Measurements from ENCODE around the gene TEPSIN.
"Not testable (repeated sequence)": the region's sequence is repeated elsewhere in the genome, so short reads cannot be mapped to it uniquely, and the experiment has no call there.

Gene TEPSIN

DNA sequence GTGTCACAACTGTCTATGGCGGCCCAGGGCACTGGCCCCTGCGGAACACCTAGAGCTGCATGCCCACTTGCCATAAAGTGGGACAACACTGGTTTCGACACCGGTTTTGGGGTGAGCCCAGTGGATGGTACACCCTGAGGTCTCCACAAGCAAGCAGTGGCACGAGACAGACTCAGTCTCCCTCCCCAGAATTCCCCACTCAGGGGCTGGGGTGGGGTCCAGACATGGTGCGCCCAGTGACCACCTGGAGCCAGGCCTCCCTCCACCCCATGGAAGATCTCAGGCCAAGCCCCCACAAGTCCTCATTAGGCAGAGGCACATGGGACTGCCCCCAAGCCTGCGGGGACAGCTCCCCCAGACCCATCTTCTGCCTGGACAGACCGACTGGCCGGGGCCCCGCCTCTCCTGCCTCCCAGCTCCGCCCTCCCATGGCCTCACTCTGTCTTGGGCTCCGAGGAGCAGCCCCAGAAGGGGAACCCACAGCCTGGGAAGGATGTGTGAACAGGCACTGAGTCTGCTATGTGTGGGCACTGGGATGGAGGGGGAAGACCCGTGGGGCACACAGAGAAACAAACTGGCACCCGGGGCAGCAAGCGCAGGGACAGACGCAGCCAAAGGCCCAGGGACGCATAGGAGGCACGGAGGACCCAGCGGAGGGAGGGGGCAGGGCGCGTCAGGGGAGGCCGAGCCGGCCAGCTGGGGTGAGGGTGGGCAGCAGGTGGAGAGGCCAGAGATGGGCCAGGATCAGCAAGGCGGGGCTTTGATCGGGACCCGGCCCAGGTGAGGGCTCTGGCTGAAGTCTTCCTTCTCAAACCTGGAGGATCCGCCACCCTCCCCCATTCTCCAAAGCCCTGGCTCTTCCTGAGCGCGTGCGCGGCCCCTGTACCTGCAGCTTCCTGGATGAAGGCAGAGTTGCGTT lies 2.8 kb downstream of the TEPSIN start:
- no peak for DNase-seq
- no peak for ATAC-seq

GRCh38 chr17:81234940-81235821 lies 3.7 kb downstream of the TEPSIN start:
- DNase-seq (no peak), ATAC-seq (no peak)

- no peak for DNase-seq
- ATAC-seq, result no peak
Observed at GRCh38 chr17:81234506-81234855, 4.4 kb downstream of the TEPSIN start.

- DNase-seq, result no peak
- ATAC-seq, result no peak
Observed at GRCh38 chr17:81233811-81234505, 4.9 kb downstream of the TEPSIN start.

GRCh38 chr17:81233316-81233715 lies 5.5 kb downstream of the TEPSIN start:
- DNase-seq (no peak), ATAC-seq (no peak)

GRCh38 chr17:81232616-81233241 lies 6.1 kb downstream of the TEPSIN start:
- DNase-seq, result no peak
- ATAC-seq, result peak; percentile 5

- DNase-seq, result no peak
Observed at GRCh38 chr17:81231766-81232581, 6.9 kb downstream of the TEPSIN start.

DNA sequence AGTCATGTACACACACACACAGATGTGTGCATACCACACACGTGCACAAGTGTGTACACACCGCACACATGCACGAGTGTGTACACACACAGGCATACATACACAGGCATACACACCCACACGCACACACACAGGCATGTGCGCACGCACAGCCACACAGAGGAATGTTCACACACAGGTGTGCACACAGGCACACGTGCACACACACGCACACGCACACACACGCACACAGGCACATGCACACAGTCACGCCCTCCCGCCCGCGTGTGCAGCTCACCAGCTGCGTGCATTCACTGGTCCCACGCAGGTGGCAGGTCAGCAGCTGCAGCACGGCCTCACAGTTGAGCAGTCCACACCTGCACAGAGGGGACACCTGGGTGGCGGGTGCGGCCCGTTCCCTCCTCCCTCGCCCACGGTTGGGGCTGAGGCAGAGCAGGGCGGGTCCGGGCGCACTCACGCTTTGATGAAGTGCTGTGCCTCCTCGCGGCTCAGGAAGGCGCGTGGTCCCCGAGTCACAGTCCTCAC lies 7.7 kb downstream of the TEPSIN start:
- ATAC-seq, result no peak
- no peak for DNase-seq

More at GRCh38 chr17:81231766-81232581, 6.9 kb downstream of the TEPSIN start:
- no peak for ATAC-seq

- no peak for ATAC-seq
Observed at GRCh38 chr17:81230043-81230820, 8.6 kb downstream of the TEPSIN start.

GRCh38 chr17:81229666-81229920 lies 9.3 kb downstream of the TEPSIN start:
- DNase-seq (no peak), ATAC-seq (no peak)

More at GRCh38 chr17:81230043-81230820, 8.6 kb downstream of the TEPSIN start:
- peak; percentile 40 for DNase-seq

DNA sequence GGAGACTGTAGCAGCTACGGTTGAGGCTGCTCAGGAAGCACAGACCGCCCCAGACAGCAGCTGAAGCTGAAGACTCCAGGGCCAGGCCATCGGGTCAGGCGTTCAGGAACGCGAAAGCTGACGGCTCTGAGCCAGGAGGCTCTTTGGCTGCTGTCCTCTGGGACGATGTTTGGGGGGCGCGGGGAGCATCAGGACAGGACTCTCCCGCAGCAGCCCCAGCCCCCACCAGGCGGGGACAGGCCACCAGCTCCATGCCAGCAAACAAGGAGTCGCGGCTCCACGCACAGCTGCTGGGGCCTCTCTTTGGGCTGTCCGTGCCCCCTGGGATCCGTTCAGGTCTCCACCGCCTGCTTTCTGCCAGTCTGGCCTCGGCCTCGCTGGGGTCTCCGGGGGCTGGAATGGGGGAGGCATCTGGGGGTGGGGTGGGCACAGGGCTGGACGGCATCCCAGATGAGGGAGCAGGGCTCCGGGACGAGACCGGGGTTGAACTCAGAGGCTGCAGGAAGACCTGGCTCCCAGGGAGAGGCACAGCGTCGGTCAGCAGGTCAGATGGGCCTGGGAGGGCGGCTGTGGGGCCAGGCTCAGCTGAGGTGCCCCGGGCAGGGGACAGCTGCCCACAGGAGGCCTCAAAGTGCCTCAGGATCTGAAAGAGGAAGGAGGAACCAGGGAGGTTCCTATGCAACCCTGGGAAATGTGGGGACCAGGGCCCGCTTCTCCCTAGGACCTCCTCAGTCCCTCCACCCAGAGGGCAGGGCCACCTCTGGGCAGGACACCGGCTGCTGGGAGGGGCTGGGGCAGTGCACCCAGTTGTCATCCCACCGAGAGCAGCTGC lies 9.8 kb downstream of the TEPSIN start:
- ATAC-seq (no peak), DNase-seq (no peak)

DNA sequence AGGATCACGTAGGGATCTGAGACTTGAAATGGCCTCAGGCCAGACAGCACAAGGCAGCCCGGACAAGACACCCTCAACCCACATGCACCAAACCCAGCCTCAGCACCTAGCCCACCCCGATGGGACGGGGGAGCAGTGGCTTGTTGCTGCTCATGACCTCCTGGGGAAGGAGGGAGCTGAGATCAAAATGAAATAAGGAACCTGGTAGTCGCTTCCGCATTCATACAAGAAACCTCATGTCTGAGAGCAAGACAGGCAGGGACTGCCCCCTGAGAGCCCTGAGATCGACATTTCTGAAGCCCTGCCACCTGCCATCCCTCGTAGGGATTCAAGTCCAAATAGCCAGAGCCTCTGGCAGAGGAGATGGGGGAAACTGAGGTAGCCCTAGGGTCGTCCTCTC lies 10.4 kb downstream of the TEPSIN start:
- no peak for ATAC-seq
- DNase-seq, result no peak

DNA sequence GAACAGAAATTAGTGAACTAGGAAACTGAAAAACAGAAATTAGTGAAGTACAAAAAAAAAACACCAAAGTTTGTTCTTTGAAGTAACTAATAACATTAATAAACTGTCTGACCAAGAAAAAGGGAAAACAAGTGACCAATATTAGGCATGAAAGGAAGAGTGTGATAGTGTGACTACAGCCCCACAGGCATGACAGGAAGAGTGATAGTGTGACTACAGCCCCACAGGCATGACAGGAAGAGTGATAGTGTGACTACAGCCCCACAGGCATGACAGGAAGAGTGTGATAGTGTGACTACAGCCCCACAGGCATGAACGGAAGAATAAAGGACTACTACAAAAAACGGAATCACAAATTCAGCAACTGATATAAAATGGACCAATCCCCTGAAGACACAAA lies 11.2 kb downstream of the TEPSIN start:
- not testable (repeated sequence) for ATAC-seq

GRCh38 chr17:81223762-81224130 lies 15.1 kb downstream of the TEPSIN start:
- DNase-seq (no peak), ATAC-seq (no peak)

More for the DNA sequence above, 11.2 kb downstream of the TEPSIN start:
- not testable (repeated sequence) for DNase-seq

DNA sequence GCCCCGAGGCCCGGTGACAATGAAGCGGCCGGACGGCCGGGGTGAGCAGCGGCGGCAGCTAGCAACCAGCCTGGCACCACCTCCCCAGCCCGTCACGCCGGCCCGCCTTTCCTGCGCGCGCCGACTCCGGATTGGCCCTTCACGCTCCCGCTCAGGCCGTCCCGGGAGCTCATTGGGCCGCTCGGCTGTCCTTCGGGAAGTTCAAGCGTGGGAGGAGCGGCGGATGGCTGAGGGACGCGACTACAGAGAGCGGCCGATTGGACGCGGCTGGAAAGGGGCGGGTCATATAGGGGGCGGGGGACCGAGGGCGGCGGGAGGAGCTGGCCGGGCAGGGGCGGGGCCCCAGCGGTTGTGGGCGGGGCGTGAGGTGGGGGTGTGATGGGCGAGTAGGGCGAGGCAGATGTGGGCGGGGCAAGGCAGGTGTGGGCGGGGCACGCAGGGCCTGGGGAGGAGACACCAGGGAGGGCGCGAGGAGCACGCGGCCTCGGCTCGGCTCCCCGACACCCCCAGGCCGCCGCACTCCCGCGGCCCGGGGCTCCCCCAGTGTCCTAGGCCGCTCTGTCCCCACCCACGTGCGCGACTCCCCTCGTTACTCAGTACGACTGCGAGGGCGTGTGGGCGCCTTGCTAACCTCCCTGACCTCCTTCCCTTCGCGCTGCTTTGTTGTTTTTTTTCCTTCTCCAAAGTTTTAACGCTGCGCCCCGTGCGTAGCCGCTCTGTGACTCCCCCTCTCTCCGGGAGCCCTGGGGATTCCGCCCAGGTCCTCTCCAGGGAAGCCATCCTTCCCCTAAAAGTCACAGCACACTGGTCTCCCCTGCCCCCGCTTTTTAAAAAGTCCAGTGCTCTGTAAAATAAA lies 15.7 kb downstream of the TEPSIN start, which contains the start of gene CEP131:
TSS of gene CEP131 (minus strand) at position 60 of the 856 bp plus-strand sequence. CDS start 2,909 bp downstream, outside the sequence.
- peak; percentile 97 for ATAC-seq
- DNase-seq, result peak; percentile 100

- DNase-seq, result no peak
- ATAC-seq, result no peak
Observed at GRCh38 chr17:81222620-81222905, 16.3 kb downstream of the TEPSIN start.

DNA sequence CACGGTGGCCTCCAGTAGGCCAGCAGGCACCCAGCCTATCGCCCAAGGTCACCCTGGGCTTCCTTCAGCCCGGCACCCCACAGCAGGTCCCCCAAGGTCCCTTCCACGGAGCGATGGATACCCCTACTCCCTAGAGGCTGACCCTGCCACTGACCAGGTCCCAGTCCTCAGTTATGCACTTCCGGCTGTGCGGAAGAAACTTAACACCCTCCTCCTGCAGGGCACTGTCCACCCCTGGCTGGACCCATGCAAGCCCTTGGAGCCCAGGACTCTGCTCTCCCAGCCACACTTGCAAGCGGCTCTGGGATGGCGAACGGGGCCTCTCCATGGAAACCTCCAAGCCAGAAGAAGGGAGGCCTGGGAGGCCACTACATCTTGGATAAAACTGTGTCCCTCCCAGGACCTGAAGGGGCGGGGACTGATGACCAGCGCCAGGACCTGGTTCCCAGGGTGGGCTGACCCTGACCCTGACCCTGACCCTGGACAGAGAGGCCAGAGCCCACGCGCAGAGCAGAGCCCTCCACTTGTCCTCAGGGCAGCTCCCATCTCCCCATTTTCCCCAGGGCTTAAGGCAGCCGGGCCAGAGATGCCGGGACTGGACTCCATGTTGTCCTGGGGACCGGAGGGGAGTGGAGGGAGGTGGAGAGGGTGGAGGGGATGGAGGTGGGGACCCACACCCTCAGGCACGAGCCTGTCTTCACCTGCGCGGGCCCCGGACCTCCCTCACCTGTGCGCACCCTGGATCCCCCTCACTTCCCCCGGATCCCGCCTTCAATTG lies 16.8 kb downstream of the TEPSIN start:
- no peak for ATAC-seq
- no peak for DNase-seq
